ENCODE data around the gene ANXA6. TPM values are rescaled to one million over a fixed set of nuclear protein-coding genes. Genes with fewer than 3 reads are reported as not detected.

Gene ANXA6
- total RNA-seq, 1 experiment from 2014 or later = 51.9 TPM

GRCh38 chr5:151087486-151087885 is 70.1 kb downstream of the ANXA6 start:
- H3K4me1 Mint-ChIP-seq (ENCODE audit: low read depth, unreplicated experiment) = peaks cover 10% of the 10 kb centered on the region
- H3K36me3 Mint-ChIP-seq (ENCODE audit: insufficient read depth, unreplicated experiment) = peaks cover 7% of the 10 kb centered on the region
- Histone ChIP-seq H3K4me1 (peaks cover 8% of the 10 kb centered on the region; the same call in 1 of the 2 replicates), H3K36me3 (ENCODE audit: control insufficient read depth, insufficient read depth, low read length) (no peaks in the 10 kb centered on the region), H3K9me3 (no peaks in the 10 kb centered on the region), H3K27me3 (replicated peaks; ENCODE audit: control insufficient read depth, insufficient read depth, low read length) (no peaks in the 10 kb centered on the region), H3K4me3 (ENCODE audit: low read depth, low read length) (no peak overlapping the region)
- no peak for DNase-seq
- intact Hi-C loops (cut with micrococcal nuclease; ENCODE audit: unreplicated experiment) = no loop called here
- no peaks in the 10 kb centered on the region for H3K9me3 Mint-ChIP-seq (ENCODE audit: unreplicated experiment)
- H3K4me3 Mint-ChIP-seq (ENCODE audit: unreplicated experiment) = no peak overlapping the region
- H3K27me3 Mint-ChIP-seq (ENCODE audit: insufficient read depth, unreplicated experiment) = no peaks in the 10 kb centered on the region
- no TSS peak for BruUV-seq (replicated peaks)
- ChIA-PET CTCF (no interaction called here), POLR2A (no interaction called here)
- H3K27ac Mint-ChIP-seq (ENCODE audit: unreplicated experiment) = no peak overlapping the region
- no peak for TF ChIP-seq CTCF (IDR thresholded peaks at IDR 0.05; ENCODE audit: insufficient read depth in 1 of 2, low read depth in 1 of 2, low read length in 1 of 2, severe bottlenecking in 1 of 2, unreplicated experiment in 1 of 2)

GRCh38 chr5:151086905-151087360 is 70.6 kb downstream of the ANXA6 start:
- CTCF ChIA-PET = interaction anchor here (0.6 kb wide), 1 partner anchor 10 kb away, joined by 4 read pairs; no protein-coding TSS in a partner anchor
- H3K4me3 Mint-ChIP-seq (ENCODE audit: unreplicated experiment) = no peak overlapping the region

GRCh38 chr5:151086192-151086869 is 71.2 kb downstream of the ANXA6 start:
- H3K27me3 ChIP-seq (replicated peaks; ENCODE audit: control insufficient read depth, insufficient read depth, low read length) = no peaks in the 10 kb centered on the region
- peaks cover 11% of the 10 kb centered on the region; the same call in 1 of the 2 replicates for H3K4me1 ChIP-seq
- no peaks in the 10 kb centered on the region for H3K36me3 ChIP-seq (ENCODE audit: control insufficient read depth, insufficient read depth, low read length)
- intact Hi-C loops (cut with micrococcal nuclease; ENCODE audit: unreplicated experiment) = no loop called here
- Mint-ChIP-seq H3K4me1 (ENCODE audit: low read depth, unreplicated experiment) (peaks cover 15% of the 10 kb centered on the region), H3K27me3 (ENCODE audit: insufficient read depth, unreplicated experiment) (no peaks in the 10 kb centered on the region), H3K9me3 (ENCODE audit: unreplicated experiment) (no peaks in the 10 kb centered on the region), H3K36me3 (ENCODE audit: insufficient read depth, unreplicated experiment) (no peaks in the 10 kb centered on the region), H3K4me3 (ENCODE audit: unreplicated experiment) (no peak overlapping the region), H3K27ac (ENCODE audit: unreplicated experiment) (no peak overlapping the region)
- TF ChIP-seq CTCF (IDR thresholded peaks at IDR 0.05; ENCODE audit: insufficient read depth in 1 of 2, low read depth in 1 of 2, low read length in 1 of 2, severe bottlenecking in 1 of 2, unreplicated experiment in 1 of 2) = no peak
- BruUV-seq (replicated peaks) = no TSS peak
- DNase-seq = no peak
- ChIA-PET POLR2A (no interaction called here), CTCF (interaction anchor here (0.6 kb wide), 1 partner anchor 10 kb away, joined by 4 read pairs; no protein-coding TSS in a partner anchor)
- no peaks in the 10 kb centered on the region for H3K9me3 ChIP-seq
- H3K4me3 ChIP-seq (ENCODE audit: low read depth, low read length) = no peak overlapping the region

More at GRCh38 chr5:151086905-151087360, 70.6 kb downstream of the ANXA6 start:
- H3K36me3 Mint-ChIP-seq (ENCODE audit: insufficient read depth, unreplicated experiment) = peaks cover 5% of the 10 kb centered on the region
- POLR2A ChIA-PET = no interaction called here
- H3K4me1 Mint-ChIP-seq (ENCODE audit: low read depth, unreplicated experiment) = peaks cover 15% of the 10 kb centered on the region
- H3K27me3 ChIP-seq (replicated peaks; ENCODE audit: control insufficient read depth, insufficient read depth, low read length) = no peaks in the 10 kb centered on the region
- intact Hi-C loops (cut with micrococcal nuclease; ENCODE audit: unreplicated experiment) = no loop called here
- H3K4me3 ChIP-seq (ENCODE audit: low read depth, low read length) = no peak overlapping the region
- no TSS peak for BruUV-seq (replicated peaks)
- no peak overlapping the region for H3K27ac Mint-ChIP-seq (ENCODE audit: unreplicated experiment)
- H3K9me3 Mint-ChIP-seq (ENCODE audit: unreplicated experiment) = no peaks in the 10 kb centered on the region
- DNase-seq = no peak
- H3K9me3 ChIP-seq = no peaks in the 10 kb centered on the region
- TF ChIP-seq CTCF (IDR thresholded peaks at IDR 0.05; ENCODE audit: insufficient read depth in 1 of 2, low read depth in 1 of 2, low read length in 1 of 2, severe bottlenecking in 1 of 2, unreplicated experiment in 1 of 2) = no peak
- H3K27me3 Mint-ChIP-seq (ENCODE audit: insufficient read depth, unreplicated experiment) = no peaks in the 10 kb centered on the region
- peaks cover 10% of the 10 kb centered on the region; the same call in 1 of the 2 replicates for H3K4me1 ChIP-seq
- no peaks in the 10 kb centered on the region for H3K36me3 ChIP-seq (ENCODE audit: control insufficient read depth, insufficient read depth, low read length)
